Vagina (tissue), 2 donors: ENCODE results near the gene PCBP4. TPM values are rescaled to one million over a fixed set of nuclear protein-coding genes. Genes with fewer than 3 reads are reported as not detected.

Experiments used
- DNase-seq, 2 donors: peaks; one replicate each; pipeline ENCODE4 v3.0.0-alpha.2; 2017; ENCODE audit errors: extremely low spot score in 2 of 2
- H3K27ac ChIP-seq: fragments of 200-600 bp; sonication (generic); one replicate; pipeline ENCODE4 v1.5.1; 2019
- H3K27me3 ChIP-seq: fragments of 200-600 bp; sonication (generic); one replicate; pipeline ENCODE4 v1.5.1; 2019
- H3K36me3 ChIP-seq, 2 donors: fragments of 200-600 bp; sonication (generic); one replicate each; pipeline ENCODE4 v1.5.1; 2017 to 2019
- H3K4me1 ChIP-seq: fragments of 200-600 bp; sonication (generic); one replicate; pipeline ENCODE4 v1.5.1; 2019
- H3K4me3 ChIP-seq, 2 donors: fragments of 200-600 bp; sonication (generic); 1 replicate in 1 of 2; 2 replicates in 1 of 2; pipeline ENCODE4 v1.5.1; 2016 to 2019
- H3K9me3 ChIP-seq: fragments of 200-600 bp; sonication (generic); one replicate; pipeline ENCODE4 v1.5.1; 2019
- POLR2A ChIP-seq, 2 donors: fragments of 450-650 bp; IDR thresholded peaks; one replicate each; pipeline ENCODE4 v1.6.1; 2017; ENCODE audit warnings: antibody characterized with exemption in 2 of 2, mild to moderate bottlenecking in 2 of 2, moderate library complexity in 2 of 2
- POLR2AphosphoS5 ChIP-seq, 2 donors: sonication (generic); formaldehyde crosslinking; IDR thresholded peaks; one replicate each; pipeline ENCODE4 v1.9.0; 2017; ENCODE audit warnings: antibody characterized with exemption in 2 of 2, mild to moderate bottlenecking in 2 of 2, low read depth in 1 of 2; ENCODE audit not compliant: insufficient read depth in 1 of 2
- intact Hi-C: fragments of 100-400 bp; cut with DNase I; formaldehyde crosslinking; loops from one replicate; pipeline ENCODE4 v1.15.1; 2023
- total RNA-seq: library from RNA; depleted of rRNA; stranded (reverse); fragments of >200 nt; gene quantifications from one replicate; pipeline ENCODE4 v1.2.3, GENCODE V29; 2016
- TF ChIP-seq, protein P1 (sequence below), 3 experiments: fragments of 450-650 bp in 2 of 3; fragments of 200-600 bp in 1 of 3; sonication (generic) in 1 of 3; IDR thresholded peaks; one replicate each; pipeline ENCODE4 v1.5.1; 2017 to 2019; ENCODE audit warnings: antibody characterized with exemption in 3 of 3, mild to moderate bottlenecking in 2 of 3, moderate library complexity in 2 of 3

The PCBP4 gene
- total RNA-seq, 1 donor from 2014 or later = 36.6 TPM

DNA sequence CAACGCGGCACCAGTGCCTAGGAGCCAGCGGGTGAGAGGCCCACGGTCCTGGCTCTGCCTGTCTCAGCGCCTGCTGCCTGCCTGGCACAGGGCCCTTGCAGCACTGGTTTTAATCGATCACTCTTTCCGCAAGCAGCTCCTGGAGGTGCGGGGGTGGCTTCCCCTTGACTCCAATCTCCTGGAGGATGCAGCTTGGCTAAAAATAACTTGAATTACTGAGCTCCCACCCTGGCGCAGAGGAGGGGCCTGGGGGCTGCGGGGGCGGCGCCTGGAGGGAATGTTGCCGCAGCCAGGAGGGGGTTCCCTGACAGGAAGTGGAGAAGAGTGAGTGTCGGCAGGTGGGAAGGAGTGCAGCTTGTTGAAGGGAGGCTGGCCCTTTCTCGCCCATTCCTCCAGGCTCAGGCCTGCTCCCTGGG lies 38.3 kb upstream of the PCBP4 start:
- no peaks in the 10 kb centered on the region for H3K36me3 ChIP-seq
- no peaks in the 10 kb centered on the region for H3K27me3 ChIP-seq
- H3K4me3 ChIP-seq = no peak overlapping the region
- intact Hi-C loops = no loop called here
- TF ChIP-seq, protein P1, sequence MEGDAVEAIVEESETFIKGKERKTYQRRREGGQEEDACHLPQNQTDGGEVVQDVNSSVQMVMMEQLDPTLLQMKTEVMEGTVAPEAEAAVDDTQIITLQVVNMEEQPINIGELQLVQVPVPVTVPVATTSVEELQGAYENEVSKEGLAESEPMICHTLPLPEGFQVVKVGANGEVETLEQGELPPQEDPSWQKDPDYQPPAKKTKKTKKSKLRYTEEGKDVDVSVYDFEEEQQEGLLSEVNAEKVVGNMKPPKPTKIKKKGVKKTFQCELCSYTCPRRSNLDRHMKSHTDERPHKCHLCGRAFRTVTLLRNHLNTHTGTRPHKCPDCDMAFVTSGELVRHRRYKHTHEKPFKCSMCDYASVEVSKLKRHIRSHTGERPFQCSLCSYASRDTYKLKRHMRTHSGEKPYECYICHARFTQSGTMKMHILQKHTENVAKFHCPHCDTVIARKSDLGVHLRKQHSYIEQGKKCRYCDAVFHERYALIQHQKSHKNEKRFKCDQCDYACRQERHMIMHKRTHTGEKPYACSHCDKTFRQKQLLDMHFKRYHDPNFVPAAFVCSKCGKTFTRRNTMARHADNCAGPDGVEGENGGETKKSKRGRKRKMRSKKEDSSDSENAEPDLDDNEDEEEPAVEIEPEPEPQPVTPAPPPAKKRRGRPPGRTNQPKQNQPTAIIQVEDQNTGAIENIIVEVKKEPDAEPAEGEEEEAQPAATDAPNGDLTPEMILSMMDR (IDR thresholded peaks at IDR 0.05) = no peak
- TF ChIP-seq POLR2A (IDR thresholded peaks at IDR 0.05) (no peak), POLR2AphosphoS5 (IDR thresholded peaks at IDR 0.05; ENCODE audit: insufficient read depth in 1 of 2, low read depth in 1 of 2) (no peak)
- H3K4me1 ChIP-seq = peaks cover 32% of the 10 kb centered on the region
- DNase-seq = no peak
- no peaks in the 10 kb centered on the region for H3K9me3 ChIP-seq
- H3K27ac ChIP-seq = peak overlapping the region; percentile 4

DNA sequence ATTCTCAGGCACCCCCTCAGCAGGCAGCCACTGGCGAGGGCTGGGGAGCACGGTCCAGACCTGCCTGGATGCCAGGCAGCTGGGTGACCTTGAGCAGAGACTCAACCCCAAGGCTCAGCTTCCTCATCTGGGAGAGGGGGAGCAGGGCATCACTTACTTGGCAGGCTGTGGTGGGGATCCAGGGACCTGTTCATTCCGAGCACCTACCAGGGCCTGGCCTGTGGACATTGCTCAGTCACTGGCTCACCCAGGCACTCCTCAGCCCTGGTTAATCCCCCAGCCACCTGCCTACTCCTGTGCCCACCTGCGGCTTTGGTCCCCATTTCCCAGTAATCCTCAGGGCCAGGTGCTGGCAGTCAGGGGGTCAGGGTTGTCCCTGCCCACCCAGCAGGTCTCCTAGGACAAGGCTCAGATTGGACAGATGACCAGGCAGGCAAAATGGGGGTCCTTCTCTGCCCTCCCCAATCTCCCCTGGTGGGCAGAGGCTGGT lies 37.7 kb upstream of the PCBP4 start:
- intact Hi-C loops = loop anchor here (5.0 kb wide), 3 partner anchors 47 to 137 kb away; no protein-coding TSS in a partner anchor

DNA sequence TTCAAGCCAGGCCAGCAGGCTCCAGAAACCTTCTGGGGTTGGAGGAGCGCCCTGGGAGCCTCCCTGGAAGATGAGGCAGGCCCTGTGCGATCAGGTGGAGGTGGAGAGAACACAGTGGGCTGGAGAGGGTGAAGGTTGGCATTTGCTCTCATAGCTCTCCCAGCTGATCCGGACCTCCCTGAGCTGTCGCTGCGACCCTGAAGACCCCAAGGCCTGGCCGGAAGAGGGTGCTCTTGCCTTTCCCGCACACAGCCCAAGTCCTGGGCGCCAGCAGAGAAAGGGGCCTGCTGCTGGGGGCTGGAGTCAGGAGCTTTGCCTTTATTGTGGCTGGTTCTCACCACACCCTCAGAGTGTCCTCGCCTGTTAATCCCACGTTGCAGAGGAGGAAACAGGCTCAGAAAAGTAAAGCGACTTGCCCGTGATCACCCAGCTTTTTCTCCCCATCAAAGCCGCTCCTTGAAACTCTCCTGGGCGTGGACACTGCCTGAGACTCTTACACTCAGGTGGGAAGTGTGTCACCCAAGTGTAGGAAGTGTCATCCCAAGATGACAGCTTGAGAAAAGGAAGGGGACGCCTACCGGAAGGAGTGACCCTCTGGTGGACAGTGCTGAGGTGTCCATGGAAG lies 37.0 kb upstream of the PCBP4 start:
- no peak for DNase-seq
- H3K9me3 ChIP-seq = no peaks in the 10 kb centered on the region
- no peaks in the 10 kb centered on the region for H3K36me3 ChIP-seq
- H3K27me3 ChIP-seq = no peaks in the 10 kb centered on the region
- H3K4me3 ChIP-seq = no peak overlapping the region
- peak overlapping the region; percentile 11 for H3K27ac ChIP-seq
- peaks cover 32% of the 10 kb centered on the region for H3K4me1 ChIP-seq
- intact Hi-C loops = loop anchor here (5.0 kb wide), 3 partner anchors 48 to 138 kb away; no protein-coding TSS in a partner anchor
- TF ChIP-seq POLR2AphosphoS5 (IDR thresholded peaks at IDR 0.05; ENCODE audit: insufficient read depth in 1 of 2, low read depth in 1 of 2) (no peak), POLR2A (IDR thresholded peaks at IDR 0.05) (no peak)
- TF ChIP-seq, protein P1 (IDR thresholded peaks at IDR 0.05) = peak; percentile 9 to 51 (median 32)

More for the DNA sequence above, 37.7 kb upstream of the PCBP4 start:
- Histone ChIP-seq H3K9me3 (no peaks in the 10 kb centered on the region), H3K36me3 (no peaks in the 10 kb centered on the region), H3K4me3 (no peak overlapping the region), H3K27me3 (no peaks in the 10 kb centered on the region), H3K4me1 (peaks cover 32% of the 10 kb centered on the region), H3K27ac (peak overlapping the region; percentile 4)
- DNase-seq = no peak
- no peak for TF ChIP-seq POLR2AphosphoS5 (IDR thresholded peaks at IDR 0.05; ENCODE audit: insufficient read depth in 1 of 2, low read depth in 1 of 2)

DNA sequence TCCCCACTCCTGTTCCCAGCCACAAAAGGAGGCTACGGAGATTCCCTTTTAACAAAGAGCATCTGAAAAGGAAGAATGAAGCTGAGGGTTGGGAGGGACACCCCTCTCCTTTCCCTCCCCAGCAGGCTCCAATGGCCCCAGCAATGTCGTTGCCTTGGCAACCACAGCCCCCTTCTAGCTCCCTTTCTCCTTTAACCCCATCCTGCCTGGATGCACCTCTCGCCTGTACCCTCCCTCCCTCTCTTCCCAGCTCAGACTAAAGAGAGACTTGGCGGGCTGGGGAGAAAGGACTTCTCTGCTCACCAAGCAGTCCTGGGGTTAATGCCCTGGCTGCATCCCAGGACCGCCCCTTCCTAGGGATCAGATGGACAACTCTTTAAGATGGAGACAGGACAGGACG lies 35.5 kb upstream of the PCBP4 start:
- Histone ChIP-seq H3K4me1 (peaks cover 32% of the 10 kb centered on the region), H3K27me3 (no peaks in the 10 kb centered on the region), H3K27ac (no peak overlapping the region), H3K9me3 (no peaks in the 10 kb centered on the region), H3K4me3 (no peak overlapping the region), H3K36me3 (no peaks in the 10 kb centered on the region)
- intact Hi-C loops = loop anchor here (5.0 kb wide), 3 partner anchors 50 to 140 kb away; no protein-coding TSS in a partner anchor
- no peak for TF ChIP-seq POLR2A (IDR thresholded peaks at IDR 0.05)
- TF ChIP-seq POLR2AphosphoS5 (IDR thresholded peaks at IDR 0.05; ENCODE audit: insufficient read depth in 1 of 2, low read depth in 1 of 2) = no peak
- DNase-seq = no peak

DNA sequence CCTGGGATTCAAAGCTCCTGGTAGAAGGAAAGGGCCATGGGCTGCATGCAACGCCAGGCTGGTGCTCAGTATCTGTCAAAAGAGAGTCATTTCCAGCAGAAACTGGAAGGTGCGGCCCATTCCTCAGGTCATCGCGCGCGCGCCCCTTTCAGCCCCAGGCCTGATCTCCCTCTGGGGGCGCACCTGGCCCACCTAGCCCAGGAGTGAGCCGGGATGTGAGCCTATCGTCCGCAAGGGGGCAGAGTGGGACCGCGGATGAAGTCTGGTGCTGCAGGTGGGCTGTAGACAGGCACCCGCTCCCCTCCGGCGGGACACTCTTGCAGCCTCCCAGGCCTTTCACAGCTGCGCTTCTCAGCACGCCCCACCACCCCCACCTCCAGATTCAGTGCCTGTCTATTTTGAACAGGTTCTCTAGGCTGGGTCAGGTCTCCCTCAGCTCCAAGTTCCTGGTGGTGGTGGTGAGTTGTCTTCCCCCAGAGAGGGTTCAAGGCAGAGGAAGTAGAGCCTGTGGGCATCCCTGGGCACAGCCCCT lies 34.3 kb upstream of the PCBP4 start:
- no peak overlapping the region for H3K4me3 ChIP-seq
- no peaks in the 10 kb centered on the region for H3K36me3 ChIP-seq
- no peaks in the 10 kb centered on the region for H3K27me3 ChIP-seq
- H3K4me1 ChIP-seq = peaks cover 32% of the 10 kb centered on the region
- H3K27ac ChIP-seq = no peak overlapping the region
- TF ChIP-seq, protein P1 (IDR thresholded peaks at IDR 0.05) = peak; percentile 96 to 99 (median 97)
- TF ChIP-seq POLR2AphosphoS5 (IDR thresholded peaks at IDR 0.05; ENCODE audit: insufficient read depth in 1 of 2, low read depth in 1 of 2) (peak in 1 of 2 donors; percentile 24), POLR2A (IDR thresholded peaks at IDR 0.05) (no peak)
- DNase-seq = no peak
- intact Hi-C loops = loop anchor here (5.0 kb wide), 3 partner anchors 51 to 141 kb away; no protein-coding TSS in a partner anchor
- no peaks in the 10 kb centered on the region for H3K9me3 ChIP-seq
